ENCODE data around the gene CTBP2. TPM values are rescaled to one million over a fixed set of nuclear protein-coding genes. Genes with fewer than 3 reads are reported as not detected.
"Not testable (repeated sequence)": the region's sequence is repeated elsewhere in the genome, so short reads cannot be mapped to it uniquely, and the experiment has no call there.

The CTBP2 gene
- total RNA-seq, 1 experiment from 2014 or later: 88.7 TPM

GRCh38 chr10:125153703-125154490 lies 6.5 kb downstream of the CTBP2 start:
- H3K27me3 ChIP-seq: no peaks in the 10 kb centered on the region
- DNase-seq: no peak
- no peak overlapping the region for H3K4me3 ChIP-seq
- no peaks in the 10 kb centered on the region for H3K9me3 ChIP-seq
- peaks cover 54% of the 10 kb centered on the region for H3K36me3 ChIP-seq

- Histone ChIP-seq H3K27me3 (no peaks in the 10 kb centered on the region), H3K4me3 (no peak overlapping the region), H3K9me3 (no peaks in the 10 kb centered on the region), H3K36me3 (peaks cover 55% of the 10 kb centered on the region)
- no peak for DNase-seq
Measured at GRCh38 chr10:125152450-125153368, 7.7 kb downstream of the CTBP2 start.

GRCh38 chr10:125151553-125152449 lies 8.6 kb downstream of the CTBP2 start:
- Histone ChIP-seq H3K36me3 (peaks cover 57% of the 10 kb centered on the region), H3K4me3 (no peak overlapping the region), H3K27me3 (no peaks in the 10 kb centered on the region), H3K9me3 (no peaks in the 10 kb centered on the region)
- DNase-seq: no peak

GRCh38 chr10:125151170-125151552 lies 9.2 kb downstream of the CTBP2 start:
- Histone ChIP-seq H3K9me3 (no peaks in the 10 kb centered on the region), H3K36me3 (peaks cover 55% of the 10 kb centered on the region), H3K4me3 (no peak overlapping the region), H3K27me3 (no peaks in the 10 kb centered on the region)
- no peak for DNase-seq

GRCh38 chr10:125150376-125151083 lies 9.8 kb downstream of the CTBP2 start:
- H3K27me3 ChIP-seq, DNase-seq, H3K4me3 ChIP-seq, H3K9me3 ChIP-seq: not testable (repeated sequence)
- peaks cover 50% of the 10 kb centered on the region for H3K36me3 ChIP-seq

GRCh38 chr10:125149680-125150047 lies 10.7 kb downstream of the CTBP2 start:
- Histone ChIP-seq H3K4me3 (no peak overlapping the region), H3K36me3 (peaks cover 47% of the 10 kb centered on the region), H3K9me3 (no peaks in the 10 kb centered on the region), H3K27me3 (no peaks in the 10 kb centered on the region)
- DNase-seq: no peak

- Histone ChIP-seq H3K9me3 (no peaks in the 10 kb centered on the region), H3K27me3 (no peaks in the 10 kb centered on the region), H3K36me3 (peaks cover 46% of the 10 kb centered on the region), H3K4me3 (no peak overlapping the region)
- peak; percentile 54 for DNase-seq
Measured at GRCh38 chr10:125149036-125149679, 11.2 kb downstream of the CTBP2 start.

- H3K9me3 ChIP-seq: no peaks in the 10 kb centered on the region
- peaks cover 43% of the 10 kb centered on the region for H3K36me3 ChIP-seq
- H3K27me3 ChIP-seq: no peaks in the 10 kb centered on the region
- H3K4me3 ChIP-seq: no peak overlapping the region
- no peak for DNase-seq
Measured at GRCh38 chr10:125148528-125148927, 11.8 kb downstream of the CTBP2 start.

GRCh38 chr10:125147971-125148439 lies 12.4 kb downstream of the CTBP2 start:
- Histone ChIP-seq H3K9me3 (no peaks in the 10 kb centered on the region), H3K4me3 (no peak overlapping the region), H3K27me3 (no peaks in the 10 kb centered on the region), H3K36me3 (peaks cover 40% of the 10 kb centered on the region)
- no peak for DNase-seq

- Histone ChIP-seq H3K4me3 (no peak overlapping the region), H3K27me3 (no peaks in the 10 kb centered on the region), H3K36me3 (peaks cover 31% of the 10 kb centered on the region), H3K9me3 (no peaks in the 10 kb centered on the region)
- no peak for DNase-seq
Measured at GRCh38 chr10:125146791-125147579, 13.4 kb downstream of the CTBP2 start.

GRCh38 chr10:125145636-125146035 lies 14.7 kb downstream of the CTBP2 start:
- Histone ChIP-seq H3K27me3 (no peaks in the 10 kb centered on the region), H3K9me3 (no peaks in the 10 kb centered on the region), H3K36me3 (peaks cover 23% of the 10 kb centered on the region), H3K4me3 (no peak overlapping the region)
- no peak for DNase-seq

GRCh38 chr10:125144693-125145623 lies 15.4 kb downstream of the CTBP2 start:
- H3K4me3 ChIP-seq: no peak overlapping the region
- H3K36me3 ChIP-seq: peaks cover 22% of the 10 kb centered on the region
- peak; percentile 64 for DNase-seq
- H3K9me3 ChIP-seq: no peaks in the 10 kb centered on the region
- no peaks in the 10 kb centered on the region for H3K27me3 ChIP-seq

GRCh38 chr10:125144206-125144605 lies 16.2 kb downstream of the CTBP2 start:
- H3K9me3 ChIP-seq: no peaks in the 10 kb centered on the region
- peaks cover 25% of the 10 kb centered on the region for H3K36me3 ChIP-seq
- no peaks in the 10 kb centered on the region for H3K27me3 ChIP-seq
- no peak for DNase-seq
- H3K4me3 ChIP-seq: no peak overlapping the region

- H3K27me3 ChIP-seq: no peaks in the 10 kb centered on the region
- no peaks in the 10 kb centered on the region for H3K9me3 ChIP-seq
- peaks cover 23% of the 10 kb centered on the region for H3K36me3 ChIP-seq
- no peak overlapping the region for H3K4me3 ChIP-seq
- DNase-seq: no peak
Measured at GRCh38 chr10:125142946-125143345, 17.4 kb downstream of the CTBP2 start.

Data from MG63 (cell line).